Sigmoid colon (tissue), 4 donors: ENCODE results near the gene CFAP97D2.

ENCODE experiments used
- CTCF ChIP-seq, 4 experiments: fragments of 450-650 bp in 3 of 4; fragments of 200-600 bp in 1 of 4; IDR thresholded peaks; one replicate each; pipeline ENCODE4 v1.5.1; 2016 to 2019; ENCODE audit warnings: antibody characterized with exemption in 4 of 4, mild to moderate bottlenecking in 3 of 4, moderate library complexity in 2 of 4
- EP300 ChIP-seq, 4 donors: sonication (generic); formaldehyde crosslinking; IDR thresholded peaks; one replicate each; pipeline ENCODE4 v1.6.1; 2017; ENCODE audit warnings: antibody characterized with exemption in 4 of 4

GRCh38 chr13:114266241-114266640 lies 87.2 kb downstream of the CFAP97D2 start:
- TF ChIP-seq EP300 (IDR thresholded peaks at IDR 0.05) (no peak), CTCF (IDR thresholded peaks at IDR 0.05) (no peak)
